TTC549 (cell line): ENCODE data around the gene PARVG.
"Not testable (repeated sequence)": the region's sequence is repeated elsewhere in the genome, so short reads cannot be mapped to it uniquely, and the experiment has no call there.

Experiments
- FAIRE-seq: peaks from 2 replicates; lab custom pipeline; 2012; peaks lifted over from hg19 to GRCh38; lab: Jason Lieb, UNC

PARVG gene

GRCh38 chr22:44213489-44214043 is 32.8 kb downstream of the PARVG start:
- no peak for FAIRE-seq

- FAIRE-seq: no peak
These were observed 33.5 kb downstream of the PARVG start for GRCh38 chr22:44214187-44214586.

GRCh38 chr22:44214764-44215163 is 34.0 kb downstream of the PARVG start:
- FAIRE-seq: no peak

GRCh38 chr22:44215287-44215686 is 34.6 kb downstream of the PARVG start:
- no peak for FAIRE-seq

- no peak for FAIRE-seq
These were observed 36.6 kb downstream of the PARVG start for GRCh38 chr22:44217346-44217745.

- FAIRE-seq: no peak
These were observed 37.3 kb downstream of the PARVG start for GRCh38 chr22:44218071-44218470.

- no peak for FAIRE-seq
These were observed 38.6 kb downstream of the PARVG start for GRCh38 chr22:44219101-44219870.

GRCh38 chr22:44220727-44221680 is 40.3 kb downstream of the PARVG start:
- FAIRE-seq: no peak

GRCh38 chr22:44221710-44222475 is 41.2 kb downstream of the PARVG start:
- no peak for FAIRE-seq

GRCh38 chr22:44224166-44224565 is 43.4 kb downstream of the PARVG start:
- no peak for FAIRE-seq

GRCh38 chr22:44225091-44225689 is 44.5 kb downstream of the PARVG start:
- no peak for FAIRE-seq

- no peak for FAIRE-seq
These were observed 45.1 kb downstream of the PARVG start for GRCh38 chr22:44225812-44226211.

GRCh38 chr22:44229331-44229730 is 48.6 kb downstream of the PARVG start:
- no peak for FAIRE-seq

GRCh38 chr22:44229809-44230208 is 49.1 kb downstream of the PARVG start:
- no peak for FAIRE-seq

- no peak for FAIRE-seq
These were observed 50.5 kb downstream of the PARVG start for GRCh38 chr22:44231233-44231632.

- not testable (repeated sequence) for FAIRE-seq
These were observed 53.6 kb downstream of the PARVG start for GRCh38 chr22:44234372-44234771.

- no peak for FAIRE-seq
These were observed 56.6 kb downstream of the PARVG start for GRCh38 chr22:44237290-44237689.

GRCh38 chr22:44241121-44241520 is 60.4 kb downstream of the PARVG start:
- FAIRE-seq: not testable (repeated sequence)

- no peak for FAIRE-seq
These were observed 62.4 kb downstream of the PARVG start for GRCh38 chr22:44242946-44243724.

GRCh38 chr22:44243761-44244160 is 63.0 kb downstream of the PARVG start:
- FAIRE-seq: no peak

- no peak for FAIRE-seq
These were observed 63.6 kb downstream of the PARVG start for GRCh38 chr22:44244265-44244822.
